GM23338 (cell line): ENCODE measurements around the gene SLCO3A1. TPM values are rescaled to one million over a fixed set of nuclear protein-coding genes. Genes with fewer than 3 reads are reported as not detected.

Experiments used
- ATAC-seq: fragments of 200-7000 bp; cut with Tn5 transposase; 3 replicates; pipeline ENCODE4 v1.9.1; 2020
- DNase-seq: peaks from one replicate; pipeline ENCODE4 v3.0.0-alpha.2; 2015; ENCODE audit warnings: low spot score
- H2AFZ ChIP-seq: fragments of 200-600 bp; sonication (generic); 2 replicates; pipeline ENCODE4 v1.8.0; 2016; ENCODE audit warnings: antibody characterized with exemption, mild to moderate bottlenecking, moderate library complexity
- H3F3A ChIP-seq: fragments of 200-600 bp; sonication (generic); replicated peaks from 2 replicates; pipeline ENCODE4 v1.8.0; 2017; ENCODE audit warnings: antibody characterized with exemption, mixed run types, low read depth
- H3K27ac ChIP-seq: fragments of 200-600 bp; sonication (generic); 2 replicates; pipeline ENCODE4 v1.6.1; 2016; ENCODE audit warnings: low read depth
- H3K27me3 ChIP-seq: fragments of 200-600 bp; sonication (generic); 2 replicates; pipeline ENCODE4 v1.8.0; 2016; ENCODE audit warnings: mild to moderate bottlenecking, mixed run types, moderate library complexity; ENCODE audit not compliant: insufficient read depth
- H3K36me3 ChIP-seq: fragments of 200-600 bp; sonication (generic); 2 replicates; pipeline ENCODE4 v1.8.0; 2016; ENCODE audit warnings: mild to moderate bottlenecking; ENCODE audit not compliant: insufficient read depth
- H3K4me1 ChIP-seq: fragments of 200-600 bp; sonication (generic); 2 replicates; pipeline ENCODE4 v1.8.0; 2016; ENCODE audit warnings: mild to moderate bottlenecking, moderate library complexity; ENCODE audit not compliant: insufficient read depth
- H3K4me2 ChIP-seq: fragments of 200-600 bp; sonication (generic); 2 replicates; pipeline ENCODE4 v1.7.1; 2017; ENCODE audit warnings: mixed run types
- H3K4me3 ChIP-seq: fragments of 200-600 bp; sonication (generic); 2 replicates; pipeline ENCODE4 v1.6.1; 2016; ENCODE audit warnings: mixed run types
- H3K79me2 ChIP-seq: fragments of 200-600 bp; sonication (generic); replicated peaks from 2 replicates; pipeline ENCODE4 v1.8.0; 2017; ENCODE audit warnings: mild to moderate bottlenecking; ENCODE audit not compliant: insufficient read depth
- H3K9me2 ChIP-seq: fragments of 200-600 bp; sonication (generic); 2 replicates; pipeline ENCODE4 v1.8.0; 2017; ENCODE audit not compliant: insufficient read depth
- H4K20me1 ChIP-seq: fragments of 200-600 bp; sonication (generic); replicated peaks from 2 replicates; pipeline ENCODE4 v1.8.0; 2017; ENCODE audit warnings: mild to moderate bottlenecking; ENCODE audit not compliant: insufficient read depth
- H3K27ac Mint-ChIP-seq: 2 replicates; pipeline ENCODE4 v1.8.0; 2020; ENCODE audit warnings: inconsistent platforms, mild to moderate bottlenecking, moderate library complexity, mixed read lengths
- H3K27me3 Mint-ChIP-seq: 3 replicates; pipeline ENCODE4 v1.8.0; 2022; ENCODE audit warnings: low read depth, mild to moderate bottlenecking, moderate library complexity, mixed read lengths, inconsistent platforms; ENCODE audit not compliant: insufficient read depth, poor library complexity
- H3K36me3 Mint-ChIP-seq: 3 replicates; pipeline ENCODE4 v1.8.0; 2021; ENCODE audit warnings: low read depth, mild to moderate bottlenecking, inconsistent platforms, moderate library complexity, mixed read lengths
- H3K4me1 Mint-ChIP-seq: 3 replicates; pipeline ENCODE4 v1.8.0; 2020; ENCODE audit warnings: mild to moderate bottlenecking, inconsistent platforms, mixed read lengths
- H3K4me3 Mint-ChIP-seq: 3 replicates; pipeline ENCODE4 v1.8.0; 2021; ENCODE audit warnings: moderate library complexity, mild to moderate bottlenecking, inconsistent platforms, mixed read lengths
- H3K9me3 Mint-ChIP-seq: 3 replicates; pipeline ENCODE4 v1.8.0; 2020; ENCODE audit warnings: moderate library complexity, mild to moderate bottlenecking, inconsistent platforms, mixed read lengths
- CREB1 ChIP-seq: fragments of 250-450 bp; sonication (Bioruptor Pico); IDR thresholded peaks from 2 replicates; pipeline ENCODE4 v1.5.0; 2020; ENCODE audit warnings: low read depth, mild to moderate bottlenecking, moderate library complexity
- CTCF ChIP-seq, 2 experiments: fragments of 200-600 bp in 1 of 2; sonication (generic) in 1 of 2; conservative IDR thresholded peaks; 2 replicates each; pipeline versions ENCODE4 v1.5.1 to v1.6.1; 2016 to 2017; ENCODE audit warnings: antibody characterized with exemption in 2 of 2, low read depth in 2 of 2, mild to moderate bottlenecking in 2 of 2, moderate library complexity in 1 of 2
- ETS1 ChIP-seq: IDR thresholded peaks from 2 replicates; pipeline ENCODE4 v1.6.1; 2016; ENCODE audit warnings: antibody characterized with exemption
- EZH2 ChIP-seq: fragments of 200-600 bp; sonication (generic); IDR thresholded peaks from one replicate; pipeline ENCODE4 v1.8.0; 2017; ENCODE audit warnings: antibody characterized with exemption, mild to moderate bottlenecking, low read depth; ENCODE audit not compliant: unreplicated experiment
- EZH2phosphoT487 ChIP-seq: fragments of 200-600 bp; sonication (generic); IDR thresholded peaks from one replicate; pipeline ENCODE4 v1.8.1; 2018; ENCODE audit warnings: antibody characterized with exemption; ENCODE audit not compliant: unreplicated experiment
- JUNB ChIP-seq: IDR thresholded peaks from one replicate; pipeline ENCODE4 v1.6.1; 2016; ENCODE audit warnings: antibody characterized with exemption; ENCODE audit not compliant: unreplicated experiment
- NANOG ChIP-seq: IDR thresholded peaks from 2 replicates; pipeline ENCODE4 v1.6.1; 2016; ENCODE audit warnings: antibody characterized with exemption, borderline replicate concordance
- POLR2AphosphoS5 ChIP-seq: IDR thresholded peaks from 2 replicates; pipeline ENCODE4 v1.6.1; 2016; ENCODE audit warnings: antibody characterized with exemption, low read depth
- STAT1 ChIP-seq: IDR thresholded peaks from one replicate; pipeline ENCODE4 v1.6.1; 2016; ENCODE audit warnings: antibody characterized with exemption; ENCODE audit not compliant: unreplicated experiment
- ZNF114 ChIP-seq: fragments of 250-450 bp; sonication (Bioruptor Pico); IDR thresholded peaks from 2 replicates; pipeline ENCODE4 v1.5.0; 2020; ENCODE audit warnings: mild to moderate bottlenecking, moderate library complexity
- ZNF331 ChIP-seq: fragments of 250-450 bp; sonication (Bioruptor Pico); IDR thresholded peaks from 2 replicates; pipeline ENCODE4 v1.5.0; 2020; ENCODE audit warnings: low read depth, mild to moderate bottlenecking, moderate library complexity
- polyA plus RNA-seq: library from polyadenylated mRNA; unstranded; fragments of >200 nt; fragmentation: Nextera tagmentation; extraction: Ambion mirVana; gene quantifications from 2 replicates; pipeline ENCODE4 v1.2.1, GENCODE V29; 2016
- total RNA-seq: library from RNA; depleted of rRNA; stranded (reverse); fragments of >200 nt; shearing (Covaris generic); gene quantifications from 2 replicates; pipeline ENCODE4 v1.2.3, GENCODE V29; 2014
- TF ChIP-seq, protein P1 (sequence below): IDR thresholded peaks from one replicate; pipeline ENCODE4 v1.6.1; 2018; ENCODE audit warnings: antibody characterized with exemption; ENCODE audit not compliant: unreplicated experiment
- TF ChIP-seq, protein P2 (sequence below): fragments of 250-450 bp; sonication (Bioruptor Pico); IDR thresholded peaks from 2 replicates; pipeline ENCODE4 v1.5.0; 2020; ENCODE audit warnings: mild to moderate bottlenecking, moderate library complexity

SLCO3A1 gene
- total and polyA plus RNA-seq, 2 experiments from 2014 or later, result 7.3 to 9.4 TPM

- H2AFZ ChIP-seq, result no peak overlapping the region
- H3K36me3 Mint-ChIP-seq, result no peaks in the 10 kb centered on the region
- no peaks in the 10 kb centered on the region for H3K9me2 ChIP-seq
- no peak overlapping the region for H3K4me2 ChIP-seq
- H3K27me3 Mint-ChIP-seq, result peaks cover 7% of the 10 kb centered on the region
- H3K4me3 ChIP-seq, result no peak overlapping the region
- H3K27ac Mint-ChIP-seq, result no peak overlapping the region
- peaks cover 37% of the 10 kb centered on the region for H3K4me1 ChIP-seq
- no peaks in the 10 kb centered on the region for H3K27me3 ChIP-seq
- DNase-seq, result no peak
- H3F3A ChIP-seq, result no peaks in the 10 kb centered on the region
- H3K79me2 ChIP-seq, result no peaks in the 10 kb centered on the region
- H3K4me1 Mint-ChIP-seq, result peaks cover 39% of the 10 kb centered on the region
- H3K36me3 ChIP-seq, result no peaks in the 10 kb centered on the region
- no peak overlapping the region for H3K27ac ChIP-seq
- no peak for ATAC-seq
- H4K20me1 ChIP-seq, result no peaks in the 10 kb centered on the region
- TF ChIP-seq STAT1 (no peak), NANOG (no peak), CREB1 (no peak), EZH2 (no peak), ZNF114 (CRISPR knock-in tag) (no peak), ZNF331 (CRISPR knock-in tag) (no peak), POLR2AphosphoS5 (no peak), EZH2phosphoT487 (no peak), CTCF (conservative IDR thresholded peaks at IDR 0.05; ENCODE audit: low read depth in 2 of 2) (no peak), ETS1 (no peak), JUNB (no peak)
- TF ChIP-seq, protein P1, sequence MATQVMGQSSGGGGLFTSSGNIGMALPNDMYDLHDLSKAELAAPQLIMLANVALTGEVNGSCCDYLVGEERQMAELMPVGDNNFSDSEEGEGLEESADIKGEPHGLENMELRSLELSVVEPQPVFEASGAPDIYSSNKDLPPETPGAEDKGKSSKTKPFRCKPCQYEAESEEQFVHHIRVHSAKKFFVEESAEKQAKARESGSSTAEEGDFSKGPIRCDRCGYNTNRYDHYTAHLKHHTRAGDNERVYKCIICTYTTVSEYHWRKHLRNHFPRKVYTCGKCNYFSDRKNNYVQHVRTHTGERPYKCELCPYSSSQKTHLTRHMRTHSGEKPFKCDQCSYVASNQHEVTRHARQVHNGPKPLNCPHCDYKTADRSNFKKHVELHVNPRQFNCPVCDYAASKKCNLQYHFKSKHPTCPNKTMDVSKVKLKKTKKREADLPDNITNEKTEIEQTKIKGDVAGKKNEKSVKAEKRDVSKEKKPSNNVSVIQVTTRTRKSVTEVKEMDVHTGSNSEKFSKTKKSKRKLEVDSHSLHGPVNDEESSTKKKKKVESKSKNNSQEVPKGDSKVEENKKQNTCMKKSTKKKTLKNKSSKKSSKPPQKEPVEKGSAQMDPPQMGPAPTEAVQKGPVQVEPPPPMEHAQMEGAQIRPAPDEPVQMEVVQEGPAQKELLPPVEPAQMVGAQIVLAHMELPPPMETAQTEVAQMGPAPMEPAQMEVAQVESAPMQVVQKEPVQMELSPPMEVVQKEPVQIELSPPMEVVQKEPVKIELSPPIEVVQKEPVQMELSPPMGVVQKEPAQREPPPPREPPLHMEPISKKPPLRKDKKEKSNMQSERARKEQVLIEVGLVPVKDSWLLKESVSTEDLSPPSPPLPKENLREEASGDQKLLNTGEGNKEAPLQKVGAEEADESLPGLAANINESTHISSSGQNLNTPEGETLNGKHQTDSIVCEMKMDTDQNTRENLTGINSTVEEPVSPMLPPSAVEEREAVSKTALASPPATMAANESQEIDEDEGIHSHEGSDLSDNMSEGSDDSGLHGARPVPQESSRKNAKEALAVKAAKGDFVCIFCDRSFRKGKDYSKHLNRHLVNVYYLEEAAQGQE, result no peak
- TF ChIP-seq, protein P2, sequence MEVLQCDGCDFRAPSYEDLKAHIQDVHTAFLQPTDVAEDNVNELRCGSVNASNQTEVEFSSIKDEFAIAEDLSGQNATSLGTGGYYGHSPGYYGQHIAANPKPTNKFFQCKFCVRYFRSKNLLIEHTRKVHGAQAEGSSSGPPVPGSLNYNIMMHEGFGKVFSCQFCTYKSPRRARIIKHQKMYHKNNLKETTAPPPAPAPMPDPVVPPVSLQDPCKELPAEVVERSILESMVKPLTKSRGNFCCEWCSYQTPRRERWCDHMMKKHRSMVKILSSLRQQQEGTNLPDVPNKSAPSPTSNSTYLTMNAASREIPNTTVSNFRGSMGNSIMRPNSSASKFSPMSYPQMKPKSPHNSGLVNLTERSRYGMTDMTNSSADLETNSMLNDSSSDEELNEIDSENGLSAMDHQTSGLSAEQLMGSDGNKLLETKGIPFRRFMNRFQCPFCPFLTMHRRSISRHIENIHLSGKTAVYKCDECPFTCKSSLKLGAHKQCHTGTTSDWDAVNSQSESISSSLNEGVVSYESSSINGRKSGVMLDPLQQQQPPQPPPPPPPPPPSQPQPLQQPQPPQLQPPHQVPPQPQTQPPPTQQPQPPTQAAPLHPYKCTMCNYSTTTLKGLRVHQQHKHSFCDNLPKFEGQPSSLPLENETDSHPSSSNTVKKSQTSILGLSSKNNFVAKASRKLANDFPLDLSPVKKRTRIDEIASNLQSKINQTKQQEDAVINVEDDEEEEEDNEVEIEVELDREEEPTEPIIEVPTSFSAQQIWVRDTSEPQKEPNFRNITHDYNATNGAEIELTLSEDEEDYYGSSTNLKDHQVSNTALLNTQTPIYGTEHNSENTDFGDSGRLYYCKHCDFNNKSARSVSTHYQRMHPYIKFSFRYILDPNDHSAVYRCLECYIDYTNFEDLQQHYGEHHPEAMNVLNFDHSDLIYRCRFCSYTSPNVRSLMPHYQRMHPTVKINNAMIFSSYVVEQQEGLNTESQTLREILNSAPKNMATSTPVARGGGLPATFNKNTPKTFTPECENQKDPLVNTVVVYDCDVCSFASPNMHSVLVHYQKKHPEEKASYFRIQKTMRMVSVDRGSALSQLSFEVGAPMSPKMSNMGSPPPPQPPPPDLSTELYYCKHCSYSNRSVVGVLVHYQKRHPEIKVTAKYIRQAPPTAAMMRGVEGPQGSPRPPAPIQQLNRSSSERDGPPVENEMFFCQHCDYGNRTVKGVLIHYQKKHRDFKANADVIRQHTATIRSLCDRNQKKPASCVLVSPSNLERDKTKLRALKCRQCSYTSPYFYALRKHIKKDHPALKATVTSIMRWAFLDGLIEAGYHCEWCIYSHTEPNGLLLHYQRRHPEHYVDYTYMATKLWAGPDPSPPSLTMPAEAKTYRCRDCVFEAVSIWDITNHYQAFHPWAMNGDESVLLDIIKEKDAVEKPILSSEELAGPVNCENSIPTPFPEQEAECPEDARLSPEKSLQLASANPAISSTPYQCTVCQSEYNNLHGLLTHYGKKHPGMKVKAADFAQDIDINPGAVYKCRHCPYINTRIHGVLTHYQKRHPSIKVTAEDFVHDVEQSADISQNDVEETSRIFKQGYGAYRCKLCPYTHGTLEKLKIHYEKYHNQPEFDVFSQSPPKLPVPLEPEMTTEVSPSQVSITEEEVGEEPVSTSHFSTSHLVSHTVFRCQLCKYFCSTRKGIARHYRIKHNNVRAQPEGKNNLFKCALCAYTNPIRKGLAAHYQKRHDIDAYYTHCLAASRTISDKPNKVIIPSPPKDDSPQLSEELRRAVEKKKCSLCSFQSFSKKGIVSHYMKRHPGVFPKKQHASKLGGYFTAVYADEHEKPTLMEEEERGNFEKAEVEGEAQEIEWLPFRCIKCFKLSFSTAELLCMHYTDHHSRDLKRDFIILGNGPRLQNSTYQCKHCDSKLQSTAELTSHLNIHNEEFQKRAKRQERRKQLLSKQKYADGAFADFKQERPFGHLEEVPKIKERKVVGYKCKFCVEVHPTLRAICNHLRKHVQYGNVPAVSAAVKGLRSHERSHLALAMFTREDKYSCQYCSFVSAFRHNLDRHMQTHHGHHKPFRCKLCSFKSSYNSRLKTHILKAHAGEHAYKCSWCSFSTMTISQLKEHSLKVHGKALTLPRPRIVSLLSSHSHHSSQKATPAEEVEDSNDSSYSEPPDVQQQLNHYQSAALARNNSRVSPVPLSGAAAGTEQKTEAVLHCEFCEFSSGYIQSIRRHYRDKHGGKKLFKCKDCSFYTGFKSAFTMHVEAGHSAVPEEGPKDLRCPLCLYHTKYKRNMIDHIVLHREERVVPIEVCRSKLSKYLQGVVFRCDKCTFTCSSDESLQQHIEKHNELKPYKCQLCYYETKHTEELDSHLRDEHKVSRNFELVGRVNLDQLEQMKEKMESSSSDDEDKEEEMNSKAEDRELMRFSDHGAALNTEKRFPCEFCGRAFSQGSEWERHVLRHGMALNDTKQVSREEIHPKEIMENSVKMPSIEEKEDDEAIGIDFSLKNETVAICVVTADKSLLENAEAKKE, result no peak
- H3K9me3 Mint-ChIP-seq, result no peaks in the 10 kb centered on the region
- no peak overlapping the region for H3K4me3 Mint-ChIP-seq
These were observed 313.4 kb downstream of the SLCO3A1 start for GRCh38 chr15:92166751-92167405.
